Measurements from ENCODE around the gene VRTN.

VRTN gene

DNA sequence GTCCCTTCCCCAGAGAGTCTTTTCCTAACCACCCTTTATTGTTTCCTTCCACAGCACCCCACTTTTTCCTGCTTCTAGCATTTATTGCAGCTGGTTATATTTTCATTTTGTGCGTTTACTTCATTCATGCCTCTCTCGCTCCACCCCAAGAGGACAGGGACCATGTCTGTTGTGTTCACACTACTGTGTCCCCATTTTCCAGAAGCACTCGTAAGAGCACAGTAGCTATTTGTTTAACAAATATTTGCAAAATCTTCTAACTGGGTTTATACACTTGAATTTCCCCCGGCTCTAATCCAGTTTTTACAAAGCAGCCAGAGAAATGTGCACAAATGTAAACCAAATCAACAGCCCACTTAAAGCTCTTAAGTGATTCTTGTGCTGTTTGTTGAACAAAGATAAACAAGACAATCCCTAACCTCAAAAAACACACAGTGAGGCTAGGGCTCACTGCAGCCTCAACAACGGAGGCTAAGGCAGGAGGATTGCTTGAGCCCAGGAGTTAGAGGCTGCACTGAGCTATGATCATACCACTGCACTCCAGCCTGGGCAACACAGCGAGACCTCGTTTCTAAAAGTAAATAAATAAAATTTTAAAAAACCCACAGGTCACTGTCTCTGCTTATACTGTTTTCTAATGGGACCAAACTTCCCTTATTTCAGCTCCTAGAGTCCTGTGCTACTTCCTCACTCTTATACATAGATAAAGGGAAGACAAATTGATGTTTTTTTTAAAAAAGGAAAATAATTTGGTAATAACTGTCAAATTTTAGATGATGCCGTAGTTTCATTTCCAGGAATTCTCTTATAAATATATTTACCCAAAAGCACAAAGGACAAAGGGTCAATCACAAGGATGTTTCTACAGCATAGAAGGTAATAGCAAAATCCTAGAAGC, 38.9 kb upstream of the VRTN start:
- no peak overlapping the region for H3K4me3 ChIP-seq (replicated peaks; ENCODE audit: low read depth, low read length)
- no peak for DNase-seq (ENCODE audit: low read depth)
- TF ChIP-seq, protein P1, sequence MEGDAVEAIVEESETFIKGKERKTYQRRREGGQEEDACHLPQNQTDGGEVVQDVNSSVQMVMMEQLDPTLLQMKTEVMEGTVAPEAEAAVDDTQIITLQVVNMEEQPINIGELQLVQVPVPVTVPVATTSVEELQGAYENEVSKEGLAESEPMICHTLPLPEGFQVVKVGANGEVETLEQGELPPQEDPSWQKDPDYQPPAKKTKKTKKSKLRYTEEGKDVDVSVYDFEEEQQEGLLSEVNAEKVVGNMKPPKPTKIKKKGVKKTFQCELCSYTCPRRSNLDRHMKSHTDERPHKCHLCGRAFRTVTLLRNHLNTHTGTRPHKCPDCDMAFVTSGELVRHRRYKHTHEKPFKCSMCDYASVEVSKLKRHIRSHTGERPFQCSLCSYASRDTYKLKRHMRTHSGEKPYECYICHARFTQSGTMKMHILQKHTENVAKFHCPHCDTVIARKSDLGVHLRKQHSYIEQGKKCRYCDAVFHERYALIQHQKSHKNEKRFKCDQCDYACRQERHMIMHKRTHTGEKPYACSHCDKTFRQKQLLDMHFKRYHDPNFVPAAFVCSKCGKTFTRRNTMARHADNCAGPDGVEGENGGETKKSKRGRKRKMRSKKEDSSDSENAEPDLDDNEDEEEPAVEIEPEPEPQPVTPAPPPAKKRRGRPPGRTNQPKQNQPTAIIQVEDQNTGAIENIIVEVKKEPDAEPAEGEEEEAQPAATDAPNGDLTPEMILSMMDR (IDR thresholded peaks at IDR 0.05; ENCODE audit: low read length, missing control alignments): no peak

DNA sequence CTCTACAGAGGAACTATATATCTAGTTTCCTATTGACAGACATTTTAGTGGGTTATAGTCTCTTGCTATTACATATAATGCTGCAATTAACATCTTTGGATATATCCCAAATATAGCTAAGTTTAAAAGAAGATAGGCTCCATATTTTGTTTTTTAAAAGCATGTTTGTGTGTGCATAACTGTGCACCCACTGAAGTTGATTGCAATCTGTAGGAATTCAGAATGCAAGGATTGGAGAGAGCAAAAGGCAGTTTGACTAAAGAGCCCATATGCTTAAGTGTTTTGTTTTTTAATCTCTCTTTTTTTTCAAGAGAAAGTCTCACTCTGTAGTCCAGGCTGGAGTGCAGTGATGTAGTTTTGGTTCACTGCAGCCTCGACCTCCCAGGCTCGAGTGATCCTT, 36.1 kb upstream of the VRTN start:
- H3K4me3 ChIP-seq (replicated peaks; ENCODE audit: low read depth, low read length): no peak overlapping the region
- TF ChIP-seq, protein P1 (IDR thresholded peaks at IDR 0.05; ENCODE audit: low read length, missing control alignments): no peak
- DNase-seq (ENCODE audit: low read depth): no peak

DNA sequence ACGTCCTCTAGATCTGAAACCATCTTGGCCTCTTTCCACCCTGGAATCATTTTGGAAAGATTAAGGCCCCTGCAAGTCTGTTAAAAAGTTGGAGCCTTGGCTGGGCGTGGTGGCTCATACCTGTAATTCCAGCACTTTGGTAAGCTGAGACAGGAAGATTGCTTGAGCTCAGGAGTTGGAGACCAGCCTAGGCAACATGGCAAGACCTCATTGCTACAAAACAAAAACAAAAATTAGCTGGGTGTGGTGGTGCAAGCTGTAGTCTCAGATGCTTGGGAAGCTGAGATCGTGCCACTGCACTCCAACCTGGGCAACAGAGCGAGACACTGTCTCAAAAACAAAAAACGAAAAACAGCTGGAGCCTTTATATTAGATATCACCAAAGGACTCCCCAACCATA, 34.7 kb upstream of the VRTN start:
- TF ChIP-seq, protein P1 (IDR thresholded peaks at IDR 0.05; ENCODE audit: low read length, missing control alignments): no peak
- no peak for DNase-seq (ENCODE audit: low read depth)
- no peak overlapping the region for H3K4me3 ChIP-seq (replicated peaks; ENCODE audit: low read depth, low read length)

DNA sequence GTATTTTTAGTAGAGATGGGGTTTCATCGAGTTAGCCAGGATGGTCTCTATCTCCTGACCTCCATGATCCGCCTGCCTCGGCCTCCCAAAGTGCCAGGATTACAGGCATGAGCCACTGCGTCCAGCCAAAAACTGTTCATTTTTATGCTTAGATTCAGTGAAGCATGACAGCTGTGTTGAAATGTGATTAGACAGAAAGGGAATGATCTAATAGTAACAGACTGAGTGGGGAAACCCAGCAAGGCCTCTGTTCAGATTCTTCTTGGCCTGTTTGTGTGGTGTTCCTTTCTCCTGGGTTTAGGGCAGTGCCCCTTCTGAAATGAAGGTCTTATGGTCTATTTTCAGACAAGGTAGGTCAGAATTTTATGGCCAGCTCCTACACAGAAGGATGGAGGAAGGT, 33.7 kb upstream of the VRTN start:
- no peak overlapping the region for H3K4me3 ChIP-seq (replicated peaks; ENCODE audit: low read depth, low read length)
- TF ChIP-seq, protein P1 (IDR thresholded peaks at IDR 0.05; ENCODE audit: low read length, missing control alignments): no peak
- no peak for DNase-seq (ENCODE audit: low read depth)

DNA sequence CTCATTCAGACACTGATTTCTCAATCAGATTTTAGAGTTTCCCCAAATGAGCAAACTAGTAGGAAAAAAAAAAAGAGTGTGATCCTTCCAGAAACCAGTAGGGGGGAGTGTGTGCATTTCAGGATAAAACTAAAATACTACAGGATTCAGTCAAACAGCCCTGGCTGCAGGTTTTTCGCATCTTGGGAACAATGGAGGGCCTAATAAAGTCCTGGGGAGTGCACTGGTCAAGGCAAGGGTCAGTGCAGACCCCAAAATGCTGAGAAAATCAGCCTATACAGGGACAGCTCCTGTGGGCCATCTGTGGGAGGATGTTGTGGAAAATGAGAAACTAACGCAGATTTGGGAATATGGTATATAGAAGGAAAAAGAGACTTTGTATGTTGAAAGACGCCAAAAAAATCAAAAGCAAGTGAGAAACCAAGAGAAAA, 23.3 kb upstream of the VRTN start:
- H3K4me3 ChIP-seq (replicated peaks; ENCODE audit: low read depth, low read length): no peak overlapping the region
- TF ChIP-seq, protein P1 (IDR thresholded peaks at IDR 0.05; ENCODE audit: low read length, missing control alignments): peak; percentile 83
- DNase-seq (ENCODE audit: low read depth): peak; percentile 58

DNA sequence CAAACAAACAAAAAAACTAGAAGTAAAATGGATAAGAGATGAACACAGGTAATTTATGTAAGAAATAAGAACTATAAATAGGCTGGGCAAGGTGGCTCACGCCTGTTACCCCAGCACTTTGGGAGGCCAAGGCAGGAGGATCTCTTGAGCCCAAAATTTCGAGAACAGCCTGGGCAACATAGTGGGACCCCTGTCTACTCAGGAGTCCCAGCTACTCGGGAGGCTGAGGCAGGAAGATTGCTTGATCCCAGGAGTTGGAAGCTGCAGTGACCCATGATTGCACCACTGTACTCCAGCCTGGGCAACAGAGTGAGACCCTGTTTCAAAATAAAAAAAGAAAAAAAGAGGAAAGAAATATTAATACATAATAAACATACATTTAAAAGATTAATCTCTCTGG, 22.8 kb upstream of the VRTN start:
- no peak overlapping the region for H3K4me3 ChIP-seq (replicated peaks; ENCODE audit: low read depth, low read length)
- DNase-seq (ENCODE audit: low read depth): no peak
- TF ChIP-seq, protein P1 (IDR thresholded peaks at IDR 0.05; ENCODE audit: low read length, missing control alignments): no peak
